HEK293 (cell line): ENCODE data around the gene FSTL4.

Experiments used
- ZNF274 ChIP-seq, 2 experiments: fragments of 200-500 bp in 1 of 2; fragments of 450-650 bp in 1 of 2; sonication (Bioruptor generic) in 1 of 2; formaldehyde crosslinking in 1 of 2; IDR thresholded peaks; 2 replicates each; pipeline versions ENCODE4 v1.5.1 to v1.6.1; 2014 to 2016; ENCODE audit warnings: borderline replicate concordance in 1 of 2, inconsistent platforms in 1 of 2, low read length in 1 of 2, missing biosample characterization in 1 of 2, missing genetic modification characterization in 1 of 2
- ZNF324 ChIP-seq: fragments of 450-650 bp; formaldehyde crosslinking; IDR thresholded peaks from 2 replicates; pipeline ENCODE4 v1.5.1; 2016; ENCODE audit warnings: missing biosample characterization, missing genetic modification characterization
- TF ChIP-seq, protein P1 (sequence below): fragments of 450-650 bp; formaldehyde crosslinking; IDR thresholded peaks from 2 replicates; pipeline ENCODE4 v1.5.1; 2016; ENCODE audit warnings: missing biosample characterization, missing genetic modification characterization

DNA sequence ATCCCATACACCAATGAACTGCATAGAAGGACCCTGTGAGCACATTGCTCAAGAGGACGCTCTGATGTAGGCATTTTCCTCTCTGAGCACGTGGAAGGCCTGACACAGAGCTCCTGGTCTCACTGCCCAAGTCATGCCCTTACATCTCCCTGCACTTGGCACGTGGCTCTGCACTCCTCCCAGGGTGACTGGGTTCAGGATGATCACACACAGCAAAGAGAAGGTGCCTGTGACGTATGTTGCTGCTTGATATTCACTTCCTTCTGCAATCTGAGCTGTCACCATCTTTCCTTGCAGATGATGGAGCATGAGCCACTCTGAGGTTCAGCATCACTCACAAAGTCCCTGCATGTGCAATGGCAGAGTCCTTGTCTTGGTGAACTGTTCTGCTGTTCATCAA is 125.2 kb downstream of the FSTL4 start:
- TF ChIP-seq ZNF274 (IDR thresholded peaks at IDR 0.05; ENCODE audit: low read length) (no peak), ZNF274 (tag by site-specific recombination; IDR thresholded peaks at IDR 0.05; ENCODE audit: borderline replicate concordance) (no peak), ZNF324 (no peak)
- TF ChIP-seq, protein P1, sequence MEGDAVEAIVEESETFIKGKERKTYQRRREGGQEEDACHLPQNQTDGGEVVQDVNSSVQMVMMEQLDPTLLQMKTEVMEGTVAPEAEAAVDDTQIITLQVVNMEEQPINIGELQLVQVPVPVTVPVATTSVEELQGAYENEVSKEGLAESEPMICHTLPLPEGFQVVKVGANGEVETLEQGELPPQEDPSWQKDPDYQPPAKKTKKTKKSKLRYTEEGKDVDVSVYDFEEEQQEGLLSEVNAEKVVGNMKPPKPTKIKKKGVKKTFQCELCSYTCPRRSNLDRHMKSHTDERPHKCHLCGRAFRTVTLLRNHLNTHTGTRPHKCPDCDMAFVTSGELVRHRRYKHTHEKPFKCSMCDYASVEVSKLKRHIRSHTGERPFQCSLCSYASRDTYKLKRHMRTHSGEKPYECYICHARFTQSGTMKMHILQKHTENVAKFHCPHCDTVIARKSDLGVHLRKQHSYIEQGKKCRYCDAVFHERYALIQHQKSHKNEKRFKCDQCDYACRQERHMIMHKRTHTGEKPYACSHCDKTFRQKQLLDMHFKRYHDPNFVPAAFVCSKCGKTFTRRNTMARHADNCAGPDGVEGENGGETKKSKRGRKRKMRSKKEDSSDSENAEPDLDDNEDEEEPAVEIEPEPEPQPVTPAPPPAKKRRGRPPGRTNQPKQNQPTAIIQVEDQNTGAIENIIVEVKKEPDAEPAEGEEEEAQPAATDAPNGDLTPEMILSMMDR (tag by site-specific recombination), result no peak
